Gastrocnemius medialis (tissue), 4 donors: ENCODE measurements around the gene ZNF236.

ENCODE experiments used
- POLR2A ChIP-seq, 2 donors: fragments of 450-650 bp; IDR thresholded peaks; one replicate each; pipeline ENCODE4 v1.6.1; 2017; ENCODE audit warnings: antibody characterized with exemption in 2 of 2, mild to moderate bottlenecking in 2 of 2, moderate library complexity in 2 of 2
- TF ChIP-seq, protein P1 (sequence below), 5 experiments: fragments of 450-650 bp in 3 of 5; fragments of 200-600 bp in 2 of 5; sonication (generic) in 2 of 5; IDR thresholded peaks in 4 of 5; conservative IDR thresholded peaks in 1 of 5; 1 replicate in 4 of 5; 2 replicates in 1 of 5; pipeline ENCODE4 v1.5.1; 2016 to 2019; ENCODE audit warnings: antibody characterized with exemption in 5 of 5, mild to moderate bottlenecking in 3 of 5, moderate library complexity in 3 of 5

GRCh38 chr18:76834379-76834778 is 12.0 kb downstream of the ZNF236 start:
- TF ChIP-seq, protein P1, sequence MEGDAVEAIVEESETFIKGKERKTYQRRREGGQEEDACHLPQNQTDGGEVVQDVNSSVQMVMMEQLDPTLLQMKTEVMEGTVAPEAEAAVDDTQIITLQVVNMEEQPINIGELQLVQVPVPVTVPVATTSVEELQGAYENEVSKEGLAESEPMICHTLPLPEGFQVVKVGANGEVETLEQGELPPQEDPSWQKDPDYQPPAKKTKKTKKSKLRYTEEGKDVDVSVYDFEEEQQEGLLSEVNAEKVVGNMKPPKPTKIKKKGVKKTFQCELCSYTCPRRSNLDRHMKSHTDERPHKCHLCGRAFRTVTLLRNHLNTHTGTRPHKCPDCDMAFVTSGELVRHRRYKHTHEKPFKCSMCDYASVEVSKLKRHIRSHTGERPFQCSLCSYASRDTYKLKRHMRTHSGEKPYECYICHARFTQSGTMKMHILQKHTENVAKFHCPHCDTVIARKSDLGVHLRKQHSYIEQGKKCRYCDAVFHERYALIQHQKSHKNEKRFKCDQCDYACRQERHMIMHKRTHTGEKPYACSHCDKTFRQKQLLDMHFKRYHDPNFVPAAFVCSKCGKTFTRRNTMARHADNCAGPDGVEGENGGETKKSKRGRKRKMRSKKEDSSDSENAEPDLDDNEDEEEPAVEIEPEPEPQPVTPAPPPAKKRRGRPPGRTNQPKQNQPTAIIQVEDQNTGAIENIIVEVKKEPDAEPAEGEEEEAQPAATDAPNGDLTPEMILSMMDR (IDR thresholded peaks at IDR 0.05 in 4 of 5, conservative IDR thresholded peaks at IDR 0.05 in 1 of 5), result no peak
- no peak for TF ChIP-seq POLR2A (IDR thresholded peaks at IDR 0.05)
